GM19099 (cell line): ENCODE results near the gene ATXN7.

Source experiments
- POLR2A ChIP-seq: IDR thresholded peaks from 3 replicates; pipeline ENCODE4 v1.6.1; 2011; ENCODE audit warnings: low read depth; ENCODE audit not compliant: insufficient read length; ENCODE audit errors: extremely low read depth

The ATXN7 gene

DNA sequence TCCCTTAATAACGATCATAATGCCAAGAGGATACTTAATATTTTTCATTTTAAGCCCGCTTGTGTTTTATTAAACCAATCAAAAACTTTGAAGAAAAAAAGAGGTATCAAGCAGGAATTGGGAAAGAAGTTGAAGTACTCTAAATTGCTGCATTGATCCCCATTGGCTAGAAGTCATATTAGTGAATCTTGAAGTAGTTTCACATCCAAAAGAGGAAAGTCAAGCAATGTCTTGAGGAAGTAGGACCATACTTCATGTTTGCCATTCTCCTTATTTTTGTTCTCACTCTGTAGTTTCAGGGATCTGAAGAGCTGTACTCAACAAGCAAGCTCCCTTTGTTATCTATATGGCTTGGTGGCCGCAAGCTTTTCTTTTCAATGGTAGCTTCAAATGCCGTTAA is 46.3 kb downstream of the ATXN7 start:
- TF ChIP-seq POLR2A: no peak

DNA sequence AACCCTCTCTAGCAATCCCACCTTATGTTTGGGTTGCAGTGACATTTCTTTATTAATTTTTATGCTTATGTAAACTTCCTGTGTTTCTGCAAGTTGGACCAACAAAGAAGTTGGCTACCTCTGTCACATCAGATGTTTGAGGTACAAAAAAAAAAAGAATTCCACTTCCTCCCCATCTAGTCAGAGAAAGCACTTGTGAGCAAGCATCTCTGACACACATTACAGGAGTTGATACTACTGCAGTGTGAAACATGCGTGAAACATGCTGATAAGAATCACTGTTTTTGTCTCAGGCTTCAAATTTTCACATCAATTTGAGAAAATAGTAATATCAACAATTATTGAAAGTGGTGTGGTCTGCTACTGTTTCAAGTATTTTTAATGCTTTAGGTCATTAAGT is 47.2 kb downstream of the ATXN7 start:
- no peak for TF ChIP-seq POLR2A

DNA sequence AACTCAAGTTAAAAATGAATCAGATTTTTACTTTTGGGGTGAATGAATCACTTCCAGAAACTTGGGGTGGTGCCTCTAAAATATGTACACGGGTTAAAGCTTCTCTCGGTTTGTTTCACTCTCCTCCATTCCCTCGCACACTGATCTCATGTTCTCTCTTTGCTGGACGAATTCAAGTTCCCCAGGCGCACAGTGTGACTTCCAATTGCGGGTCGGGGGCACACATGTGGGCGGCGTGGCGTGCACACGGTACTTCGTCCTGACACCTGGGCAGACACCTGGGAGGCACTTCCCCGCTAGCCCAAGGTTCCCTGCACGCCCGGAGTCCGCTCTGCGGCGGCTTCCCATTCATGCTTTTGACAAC is 47.8 kb downstream of the ATXN7 start:
- TF ChIP-seq POLR2A: no peak

DNA sequence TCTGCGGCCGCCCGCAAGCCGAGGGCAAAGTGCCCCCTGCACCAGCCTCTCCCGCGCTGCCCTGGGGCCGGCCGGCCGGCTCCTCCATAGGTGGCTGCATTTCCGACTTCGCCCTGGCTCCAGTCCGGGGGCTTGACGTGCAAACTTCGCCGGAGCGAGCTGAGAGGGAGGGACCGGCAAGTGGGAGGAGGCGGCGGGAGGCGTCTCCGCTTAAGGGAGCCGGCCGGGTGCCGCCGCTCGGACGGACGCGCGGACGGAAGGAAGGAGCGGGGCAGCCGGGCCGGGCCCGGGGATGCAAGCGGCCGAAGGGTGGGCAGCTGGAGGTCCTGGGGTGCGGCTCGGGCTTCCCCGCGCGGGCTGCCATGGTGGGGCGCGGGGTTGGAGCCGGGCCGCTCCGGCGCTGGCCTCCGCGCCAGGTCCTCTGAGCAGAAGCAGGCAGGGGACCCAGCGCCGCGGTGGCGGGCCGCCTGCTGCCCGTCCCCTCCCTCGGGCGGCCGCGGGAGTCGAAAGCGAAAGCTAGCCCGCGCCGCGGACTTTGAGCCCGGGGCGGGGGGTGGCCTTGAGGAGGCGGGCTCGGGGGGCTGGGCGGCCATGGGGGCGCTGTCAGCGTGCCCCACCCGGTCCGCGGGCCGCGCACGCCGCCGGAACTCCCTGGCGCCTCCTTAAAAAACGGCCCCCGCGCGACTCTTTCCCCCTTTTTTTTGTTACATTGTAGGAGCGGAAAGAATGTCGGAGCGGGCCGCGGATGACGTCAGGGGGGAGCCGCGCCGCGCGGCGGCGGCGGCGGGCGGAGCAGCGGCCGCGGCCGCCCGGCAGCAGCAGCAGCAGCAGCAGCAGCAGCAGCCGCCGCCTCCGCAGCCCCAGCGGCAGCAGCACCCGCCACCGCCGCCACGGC is 48.5 kb downstream of the ATXN7 start, which contains the start of gene SCAANT1:
Gene SCAANT1 (minus strand): TSS at position 511 of the 895 bp plus-strand sequence.
- peak; percentile 68 for TF ChIP-seq POLR2A

DNA sequence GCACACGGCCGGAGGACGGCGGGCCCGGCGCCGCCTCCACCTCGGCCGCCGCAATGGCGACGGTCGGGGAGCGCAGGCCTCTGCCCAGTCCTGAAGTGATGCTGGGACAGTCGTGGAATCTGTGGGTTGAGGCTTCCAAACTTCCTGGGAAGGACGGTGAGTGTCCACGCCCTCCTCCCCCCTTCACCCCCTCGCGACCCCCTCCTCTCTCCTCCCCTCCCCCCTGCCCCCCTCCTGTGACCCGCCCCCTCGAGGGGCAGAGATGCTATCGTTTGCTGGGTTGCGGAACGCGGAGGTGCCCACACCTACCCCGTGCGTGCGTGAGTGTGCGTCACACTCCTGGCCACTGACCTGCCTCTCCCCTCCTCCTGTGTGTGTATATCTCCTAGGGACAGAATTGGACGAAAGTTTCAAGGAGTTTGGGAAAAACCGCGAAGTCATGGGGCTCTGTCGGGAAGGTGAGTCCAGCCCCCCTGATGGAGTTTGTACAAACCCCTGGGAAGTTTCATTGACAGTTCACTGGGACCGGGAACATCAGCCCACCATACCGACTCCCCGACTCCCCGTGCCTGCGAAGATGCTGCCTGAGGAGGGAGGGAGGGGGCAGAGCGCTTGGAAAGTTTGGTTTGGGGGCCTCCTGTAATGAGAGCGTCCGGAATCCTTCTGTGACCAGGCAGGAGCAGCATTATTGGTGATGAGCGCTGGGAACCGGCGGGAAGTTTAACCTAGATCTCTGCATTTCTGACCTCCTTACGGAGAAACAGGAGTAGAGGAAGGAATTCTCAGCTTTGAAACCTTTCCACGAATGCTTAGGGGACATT is 49.3 kb downstream of the ATXN7 start:
- no peak for TF ChIP-seq POLR2A

DNA sequence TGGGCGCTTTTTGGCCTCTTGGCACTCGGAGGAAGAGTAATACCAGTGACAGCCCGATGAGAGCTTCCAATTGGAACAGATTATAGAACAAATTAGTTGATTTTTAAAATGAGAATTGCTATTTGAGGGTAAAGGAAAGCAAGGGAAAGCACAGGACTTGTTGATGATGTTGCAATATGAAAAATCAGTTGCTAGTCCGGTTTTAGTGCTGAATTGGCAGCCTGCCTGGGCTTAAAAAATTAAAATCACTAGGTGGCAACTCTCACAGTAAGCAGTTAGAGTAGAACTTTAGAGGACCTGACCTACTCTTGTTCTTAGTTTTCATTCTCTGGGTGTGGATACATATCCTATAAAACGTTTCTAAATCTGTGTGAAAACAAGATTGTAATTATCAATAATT is 50.6 kb downstream of the ATXN7 start:
- TF ChIP-seq POLR2A: no peak

DNA sequence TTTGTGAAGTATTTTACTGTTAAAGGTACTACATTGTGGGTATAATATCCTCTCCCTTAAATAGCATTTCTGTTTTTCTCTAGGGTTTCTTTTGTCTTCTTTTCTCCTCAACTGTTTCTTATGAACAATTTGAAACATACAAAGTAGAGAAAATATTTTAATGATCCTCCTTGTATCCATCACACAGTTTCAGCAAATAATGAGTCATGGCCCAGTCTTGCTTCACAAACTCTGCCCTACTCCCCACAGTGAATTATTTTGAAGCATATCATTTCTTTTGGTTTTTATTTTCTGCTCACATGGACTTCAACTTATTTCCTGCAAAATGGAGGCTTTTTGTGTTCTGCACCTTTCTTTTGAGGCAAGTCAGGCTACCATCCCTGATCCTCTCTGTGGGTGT is 54.7 kb downstream of the ATXN7 start:
- no peak for TF ChIP-seq POLR2A

DNA sequence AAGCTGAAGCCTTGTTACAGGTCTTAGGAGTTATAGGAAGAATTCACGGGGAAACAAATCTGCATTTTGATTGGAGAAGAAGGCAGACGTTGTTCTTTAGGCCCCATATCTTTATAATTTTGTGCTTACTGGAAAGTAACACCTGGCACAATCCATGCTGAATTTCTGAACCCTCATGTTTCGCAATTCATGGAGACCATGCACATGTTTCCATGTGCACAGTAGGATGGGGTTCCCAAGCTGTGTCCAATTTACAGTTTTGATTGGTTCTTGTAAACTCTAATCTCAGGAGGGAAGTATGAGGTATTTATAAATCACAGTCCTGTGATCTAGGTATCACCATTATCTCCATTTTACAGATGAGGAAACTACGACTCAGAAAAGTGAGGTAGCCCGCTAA is 56.3 kb downstream of the ATXN7 start:
- no peak for TF ChIP-seq POLR2A

DNA sequence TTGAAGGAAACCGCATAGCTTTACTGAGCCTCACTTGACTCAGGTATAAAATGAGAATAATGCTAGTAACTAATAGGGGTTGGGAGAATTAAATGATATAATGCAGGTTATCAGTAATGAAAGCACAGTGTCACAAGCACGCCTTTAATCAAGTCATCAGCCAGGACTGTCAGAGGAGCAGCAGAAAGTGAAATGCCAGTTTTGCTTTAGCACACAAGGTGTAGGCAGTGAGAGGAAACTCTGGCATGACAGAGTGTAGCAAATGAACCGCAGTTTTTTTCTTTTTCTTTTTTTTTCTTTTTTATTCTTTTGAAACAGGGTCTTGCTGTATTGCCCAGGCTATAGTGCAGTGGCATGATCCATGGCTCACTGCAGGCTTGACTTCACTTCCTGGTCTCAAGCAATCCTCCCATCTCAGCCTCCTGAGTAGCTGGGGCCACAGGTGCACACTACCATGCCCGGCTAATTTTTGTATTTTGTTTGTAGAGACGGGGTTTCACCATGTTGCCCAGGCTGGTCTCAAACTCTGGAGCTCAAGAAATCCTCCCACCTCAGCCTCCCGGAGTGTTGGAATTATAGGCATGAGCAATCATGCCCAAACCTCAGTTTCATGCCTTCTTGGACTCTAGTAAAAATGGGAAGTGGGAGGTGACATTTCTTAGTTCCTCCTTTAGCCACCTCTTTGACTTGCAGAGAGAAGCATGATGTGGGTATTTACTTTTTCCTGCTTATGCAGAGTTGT is 58.2 kb downstream of the ATXN7 start:
- TF ChIP-seq POLR2A: no peak

DNA sequence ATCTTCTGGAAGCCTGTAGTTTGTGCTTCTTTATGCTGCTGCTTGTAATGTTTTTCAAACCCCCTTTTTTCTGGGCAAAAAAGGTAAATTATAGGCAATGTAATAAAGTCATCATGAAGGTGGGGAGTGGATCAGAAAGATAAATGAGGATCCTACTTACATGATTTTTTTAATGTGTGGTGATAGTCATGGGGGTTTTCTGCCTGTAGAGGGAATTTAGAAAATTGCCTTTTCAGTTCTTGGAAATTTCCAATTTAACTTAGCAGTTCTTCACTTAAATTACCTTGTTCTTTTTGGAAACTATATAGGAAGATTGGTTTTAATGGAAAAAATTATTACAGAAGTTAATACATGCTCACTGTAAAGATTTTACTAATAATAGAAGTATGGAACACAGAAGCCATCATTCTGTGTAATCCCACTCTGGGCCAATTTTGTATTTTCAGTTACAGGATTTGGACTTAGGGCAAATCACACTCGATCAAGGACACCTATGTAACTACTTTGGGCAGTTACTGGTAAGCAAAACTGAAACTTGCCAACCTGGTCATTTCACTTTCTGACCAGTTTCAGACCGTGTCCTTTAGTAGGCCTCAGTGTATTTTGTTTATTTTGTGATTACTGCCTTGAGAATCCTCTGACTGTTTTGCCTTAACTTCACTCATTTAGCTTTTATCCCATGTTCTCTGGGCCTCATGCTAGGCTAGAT is 59.0 kb downstream of the ATXN7 start:
- no peak for TF ChIP-seq POLR2A

DNA sequence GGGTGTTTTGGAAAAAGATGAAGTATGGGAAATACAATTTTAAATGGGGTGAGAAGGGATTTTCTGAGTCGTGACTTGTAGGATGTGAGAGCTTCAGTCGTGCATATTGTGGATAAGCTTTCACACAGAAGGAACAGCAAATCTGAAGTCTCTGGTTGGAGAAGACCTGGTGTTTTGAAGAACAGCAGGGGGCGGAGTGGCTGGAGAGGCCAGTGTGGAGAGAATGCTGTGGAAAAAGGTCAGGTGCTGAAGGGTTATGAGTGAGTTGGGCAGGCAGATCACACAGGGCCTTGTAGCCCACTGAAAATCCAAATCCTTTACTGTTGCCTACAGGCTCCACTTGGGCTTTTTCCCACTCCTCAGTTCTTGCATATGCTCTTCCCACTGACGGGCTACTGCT is 62.6 kb downstream of the ATXN7 start:
- no peak for TF ChIP-seq POLR2A

DNA sequence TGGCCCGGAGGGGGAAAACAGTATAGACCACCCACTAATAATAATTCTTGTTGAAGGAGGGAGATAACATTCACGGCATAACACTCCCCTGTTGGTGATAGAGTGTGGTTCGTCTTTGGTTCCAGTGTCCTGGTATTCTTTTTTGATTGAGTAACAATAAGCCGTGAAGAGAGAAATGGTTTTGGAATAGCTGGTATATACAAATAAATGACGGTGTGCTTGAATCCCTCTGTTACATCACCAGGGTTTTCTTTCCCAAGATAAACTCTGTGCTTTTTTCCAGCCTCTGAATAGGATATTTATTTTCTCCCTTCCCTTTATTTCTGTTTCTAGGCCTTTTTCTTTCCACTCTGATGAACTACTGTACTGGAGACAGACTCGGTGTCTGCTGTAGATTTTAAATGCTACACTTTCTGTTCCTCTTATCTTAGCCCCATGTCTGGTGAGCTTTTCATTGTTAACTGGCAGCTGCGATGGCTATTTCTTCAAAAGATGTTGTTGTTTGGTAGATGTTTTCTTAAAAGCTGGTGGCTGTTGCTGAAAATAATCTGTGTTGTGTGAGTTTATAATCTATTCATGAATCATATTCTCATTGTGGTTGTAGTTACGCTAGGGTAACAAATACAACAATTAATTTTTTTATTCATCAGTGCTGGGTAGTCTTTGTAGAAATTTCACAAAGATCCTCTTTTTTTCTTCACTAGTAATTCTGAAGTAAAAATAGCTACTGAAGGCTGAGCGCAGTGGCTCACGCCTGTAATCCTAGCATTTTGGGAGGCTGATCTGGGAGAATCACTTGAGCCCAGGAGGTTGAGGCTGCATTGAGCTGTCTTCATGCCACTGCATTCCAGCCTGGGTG is 64.0 kb downstream of the ATXN7 start:
- TF ChIP-seq POLR2A: no peak

DNA sequence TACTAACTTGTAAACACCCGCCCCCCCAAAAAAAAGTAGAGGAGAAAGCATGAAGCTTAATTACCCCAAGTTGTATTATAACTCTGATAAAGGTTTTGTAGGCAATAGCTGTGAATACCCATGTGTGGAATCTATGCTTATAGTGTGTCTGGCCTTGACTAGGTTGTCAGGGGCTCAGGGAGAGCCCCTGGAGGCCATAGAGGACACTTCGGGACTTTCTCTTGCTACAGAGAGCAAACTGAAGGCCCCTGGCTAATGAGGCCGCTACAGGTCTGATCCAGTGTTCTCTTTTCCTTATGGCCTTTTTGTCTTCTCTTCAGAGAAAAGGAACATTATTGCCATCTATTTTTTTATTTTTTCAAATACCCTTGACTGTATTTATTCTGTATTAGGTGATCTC is 67.6 kb downstream of the ATXN7 start:
- no peak for TF ChIP-seq POLR2A
